GM19328 (cell line): Measurements from ENCODE around the gene TLL2.
A peak's percentile ranks its signal among the peaks of the same experiment; 100 is the strongest.

Source experiments
- ATAC-seq: cut with Tn5 transposase; IDR thresholded peaks from one replicate; pipeline ENCODE4 v1.9.1; 2021; ENCODE audit warnings: mild to moderate bottlenecking, moderate library complexity; ENCODE audit not compliant: unreplicated experiment

Gene TLL2

DNA sequence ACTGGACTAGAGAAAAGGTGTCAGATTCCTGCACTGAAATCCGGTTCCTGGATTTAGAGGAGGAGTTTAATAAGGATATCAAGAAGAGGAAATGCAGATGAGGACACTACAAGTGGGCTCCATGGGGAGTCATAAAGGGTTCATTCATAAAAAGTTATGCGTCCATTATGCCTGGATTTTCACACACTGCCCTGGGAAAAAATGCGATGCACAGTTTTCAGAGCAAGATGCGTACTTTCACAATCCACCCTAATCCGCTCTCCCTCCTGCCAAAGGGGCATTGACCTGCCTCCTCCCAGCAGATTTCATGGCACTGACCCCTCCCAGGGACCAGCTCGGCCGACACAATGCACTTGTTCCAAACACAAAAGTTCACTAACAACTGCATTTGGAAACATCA is 112.7 kb downstream of the TLL2 start:
- no peak for ATAC-seq

DNA sequence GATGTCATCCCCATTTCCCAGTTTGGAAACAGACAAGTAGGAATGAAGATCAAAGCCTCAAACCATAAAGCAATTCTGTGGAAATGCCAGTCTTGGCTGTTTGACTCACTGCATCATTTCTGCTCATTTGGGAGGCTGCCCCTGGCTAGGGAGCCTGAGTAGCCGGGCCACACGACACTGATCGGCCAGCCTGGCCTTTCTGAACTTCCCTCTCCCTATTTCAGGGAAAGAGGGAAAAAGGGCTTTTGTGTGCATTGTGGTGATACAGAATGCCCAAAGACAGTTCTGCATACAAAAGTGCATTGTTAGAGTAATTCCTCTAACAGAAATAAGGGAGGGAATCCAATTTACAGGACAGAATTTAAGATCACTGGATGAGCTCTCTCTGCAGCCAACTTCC is 113.3 kb downstream of the TLL2 start:
- ATAC-seq: no peak

DNA sequence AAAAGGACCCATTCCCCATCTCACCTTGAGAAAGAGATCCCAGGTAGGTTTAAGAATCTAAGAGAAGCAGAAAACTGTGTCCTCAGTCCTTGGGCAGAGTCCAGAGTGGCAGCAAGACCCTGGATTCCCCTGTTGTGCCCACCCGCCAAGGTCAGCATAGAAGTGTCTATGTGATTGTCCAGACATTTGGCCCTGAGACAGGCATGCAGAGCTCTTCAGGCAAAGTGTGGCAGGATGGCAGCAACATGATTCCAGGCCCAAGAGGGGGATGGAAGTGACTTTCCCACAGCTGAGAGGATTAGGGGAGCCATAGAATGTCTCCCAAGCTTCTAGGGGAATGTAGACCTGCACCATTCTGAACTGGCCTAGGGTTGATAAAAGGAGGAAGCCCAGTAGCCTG is 115.8 kb downstream of the TLL2 start:
- ATAC-seq: no peak

DNA sequence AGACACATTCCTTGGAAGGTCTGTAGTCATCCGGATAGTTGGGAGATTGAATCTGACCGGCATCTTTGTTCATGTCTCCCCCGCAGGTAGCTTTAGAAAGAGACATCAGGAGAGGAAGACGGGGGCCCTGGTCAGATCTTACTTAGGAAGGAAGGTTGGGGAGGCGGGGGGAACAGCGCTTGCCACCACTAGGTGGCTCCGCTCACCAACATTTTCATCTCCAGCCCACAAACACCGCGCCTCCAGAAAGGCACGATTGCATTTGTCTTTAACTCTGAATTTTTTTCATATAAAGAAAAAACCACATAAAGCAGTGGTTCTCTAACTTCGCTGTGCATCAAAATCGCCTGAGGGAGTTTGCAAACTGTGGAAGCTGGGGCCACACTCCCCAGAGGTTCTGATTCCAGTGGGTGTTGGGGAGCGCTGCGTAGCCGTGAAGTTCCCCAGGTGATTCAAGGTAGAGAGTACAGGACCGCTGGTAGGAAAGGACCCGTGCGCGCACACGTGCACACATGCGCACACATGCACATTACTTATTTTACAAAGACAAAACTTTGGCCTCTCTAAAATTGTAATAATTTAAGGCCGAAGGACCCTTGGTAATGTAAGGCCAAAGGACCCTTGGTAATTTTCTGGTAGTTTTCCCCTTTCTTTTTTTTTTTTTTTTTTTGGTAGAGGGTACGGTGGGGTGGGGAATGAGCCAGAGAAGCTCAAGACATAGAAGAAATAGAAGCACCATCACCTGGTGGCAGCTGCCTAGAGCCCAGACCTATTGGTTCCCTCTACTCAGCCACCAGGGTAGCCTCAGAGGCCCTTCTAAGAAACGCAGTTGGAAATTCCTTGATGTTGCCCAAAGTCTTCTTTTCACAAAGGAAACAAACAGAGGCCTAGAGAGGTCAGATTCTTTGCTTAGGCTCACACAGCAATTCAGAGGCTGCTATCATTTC is 117.5 kb downstream of the TLL2 start:
- ATAC-seq: no peak

DNA sequence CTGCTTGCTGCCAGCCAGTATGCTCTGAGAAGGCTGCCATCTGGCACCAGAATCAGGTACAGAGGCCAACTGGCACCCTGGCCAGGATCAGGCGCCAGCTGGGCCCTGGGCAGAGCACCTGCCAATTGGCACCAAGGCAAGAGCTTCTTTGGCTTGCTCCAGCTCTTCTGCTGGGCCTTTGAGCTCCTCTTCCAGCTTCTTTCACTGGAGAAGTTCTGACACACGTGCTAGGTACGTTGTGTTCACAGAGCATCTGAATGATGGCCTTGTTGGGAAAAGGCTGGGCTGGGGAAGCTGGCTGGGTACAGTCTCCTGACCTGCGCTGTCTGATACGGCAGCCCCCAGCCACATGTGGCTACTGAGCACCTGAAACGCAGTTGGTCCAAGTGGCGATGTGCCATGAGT is 123.3 kb downstream of the TLL2 start:
- ATAC-seq: no peak

DNA sequence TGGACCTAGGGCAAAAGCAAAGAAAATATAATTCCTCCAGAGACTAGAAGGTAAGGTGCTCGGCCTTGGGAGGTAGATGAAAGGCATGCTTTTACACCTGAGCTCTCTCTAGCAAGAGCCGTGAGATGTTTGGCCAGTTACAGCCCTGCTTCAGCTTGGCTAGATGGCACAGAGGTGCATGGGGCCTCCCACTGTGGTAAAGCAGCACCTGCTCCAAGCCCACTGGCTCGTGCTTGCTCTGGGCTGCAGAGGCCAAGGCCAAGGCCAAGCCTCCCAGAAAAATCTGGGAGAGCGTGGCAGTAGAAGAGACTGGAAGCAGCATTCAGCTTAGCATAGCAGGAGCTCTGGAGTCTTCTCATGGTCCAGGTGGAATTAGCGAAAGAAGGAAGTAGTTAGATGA is 123.9 kb downstream of the TLL2 start:
- no peak for ATAC-seq

DNA sequence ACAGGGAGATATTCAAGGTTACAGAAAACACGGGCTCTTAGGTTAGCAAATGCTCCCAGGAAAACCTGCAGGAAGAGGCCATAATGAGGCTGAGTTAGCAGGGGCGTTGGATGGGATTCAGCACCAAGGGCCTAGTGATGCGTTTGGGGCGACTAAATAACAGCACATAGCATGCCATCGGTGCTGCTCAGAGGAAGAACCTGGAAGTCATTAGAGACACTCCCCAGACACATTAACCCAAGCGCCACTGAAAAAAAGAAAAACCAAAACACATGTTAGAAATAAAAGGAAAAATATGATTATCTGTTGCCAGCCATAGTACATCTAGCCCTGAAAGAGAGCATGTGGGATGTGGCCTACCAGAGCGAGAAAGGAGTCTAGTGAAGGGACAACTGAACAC is 126.1 kb downstream of the TLL2 start:
- no peak for ATAC-seq

DNA sequence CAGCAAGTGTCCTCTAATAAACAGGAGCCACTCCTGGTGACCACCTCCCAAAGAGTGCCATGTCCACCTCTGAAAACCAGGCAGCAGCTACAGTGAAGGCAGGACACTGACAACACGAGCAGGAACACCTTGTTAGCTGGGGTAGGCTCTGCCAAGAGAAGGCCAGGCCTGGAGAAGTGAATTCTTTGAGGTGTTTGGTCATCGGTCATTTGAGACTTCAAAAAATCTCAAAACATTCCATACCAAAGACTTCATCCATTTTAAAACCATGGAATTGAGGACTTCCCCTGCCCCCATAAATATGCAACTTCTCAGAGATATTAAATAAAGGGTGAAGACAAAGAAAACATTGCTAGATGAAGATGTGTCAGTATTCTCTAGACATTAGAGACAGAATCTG is 126.6 kb downstream of the TLL2 start:
- ATAC-seq: no peak

DNA sequence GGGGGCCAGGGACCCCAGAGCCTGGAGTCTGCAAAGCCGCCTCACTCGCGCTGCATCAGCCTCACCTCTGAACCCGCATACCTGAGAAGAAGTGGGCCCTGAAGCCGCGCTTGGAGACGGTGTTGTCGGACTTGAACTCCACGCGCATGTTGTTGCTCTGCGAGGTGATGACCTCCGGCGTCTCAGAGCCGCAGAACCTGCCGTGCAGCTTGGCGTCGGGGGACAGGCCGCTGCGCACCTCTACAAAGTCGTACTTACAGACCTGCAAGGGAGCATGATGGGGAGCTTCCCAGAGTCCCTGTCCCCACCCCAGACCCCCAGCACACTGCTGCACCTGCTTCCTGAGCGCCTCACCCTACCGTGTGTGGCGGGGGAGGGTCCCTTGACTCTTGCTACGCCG is 129.2 kb downstream of the TLL2 start:
- no peak for ATAC-seq

DNA sequence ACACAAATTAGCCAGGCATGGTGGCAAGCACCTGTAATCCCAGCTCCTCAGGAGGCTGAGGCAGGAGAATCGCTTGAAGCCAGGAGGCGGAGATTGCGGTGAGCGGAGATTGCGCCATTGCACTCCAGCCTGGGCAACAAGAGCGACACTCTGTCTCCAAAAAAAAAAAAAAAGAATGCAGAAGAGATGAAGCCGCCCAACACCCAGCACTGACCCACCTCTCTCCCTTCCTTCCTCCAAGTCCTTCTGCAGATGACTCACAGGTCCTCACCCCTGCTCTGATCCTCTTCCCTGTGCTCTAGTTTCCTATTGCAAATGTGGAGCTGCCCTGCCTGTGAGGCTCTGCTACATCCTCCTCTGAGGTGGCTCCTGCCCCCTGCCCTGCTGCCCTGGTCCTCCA is 132.9 kb downstream of the TLL2 start:
- no peak for ATAC-seq

DNA sequence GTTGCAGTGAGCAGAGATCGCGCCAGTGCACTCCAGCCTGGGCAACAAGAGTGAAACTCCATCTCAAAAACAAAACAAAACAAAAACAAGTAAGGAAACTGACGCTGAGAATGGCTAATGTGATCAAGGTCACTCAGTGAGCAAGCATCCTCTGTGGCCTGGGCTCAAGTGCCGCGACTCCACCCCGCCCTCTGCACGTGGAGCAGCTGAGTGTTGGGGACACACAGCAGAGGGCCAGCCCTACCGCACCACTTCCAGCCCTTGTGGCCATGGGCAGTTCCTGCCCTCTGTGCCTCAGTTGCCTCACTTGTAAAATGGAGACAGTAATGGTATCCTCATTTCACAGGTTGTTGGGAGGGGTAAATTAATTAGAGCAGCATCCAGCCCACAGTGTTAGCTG is 134.0 kb downstream of the TLL2 start:
- ATAC-seq: no peak

DNA sequence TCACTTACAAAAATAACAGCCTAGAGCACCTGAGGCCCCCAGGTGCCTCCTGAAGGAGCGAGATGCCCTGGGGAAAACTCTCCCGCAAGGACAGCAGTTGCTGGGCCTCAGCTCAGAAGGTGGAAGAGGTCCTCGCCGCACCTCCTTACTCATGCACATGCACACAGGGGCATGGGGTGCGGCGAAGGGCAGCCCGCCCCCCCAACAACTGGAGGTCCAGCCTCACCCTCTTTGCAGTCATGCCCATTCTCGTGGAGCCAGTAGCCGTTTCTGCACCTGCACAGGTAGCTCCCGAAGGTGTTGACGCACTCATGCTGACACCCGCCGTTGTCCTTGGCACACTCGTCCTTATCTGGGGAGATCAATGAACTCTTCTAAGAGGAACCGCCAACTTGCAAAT is 135.0 kb downstream of the TLL2 start:
- ATAC-seq: no peak

DNA sequence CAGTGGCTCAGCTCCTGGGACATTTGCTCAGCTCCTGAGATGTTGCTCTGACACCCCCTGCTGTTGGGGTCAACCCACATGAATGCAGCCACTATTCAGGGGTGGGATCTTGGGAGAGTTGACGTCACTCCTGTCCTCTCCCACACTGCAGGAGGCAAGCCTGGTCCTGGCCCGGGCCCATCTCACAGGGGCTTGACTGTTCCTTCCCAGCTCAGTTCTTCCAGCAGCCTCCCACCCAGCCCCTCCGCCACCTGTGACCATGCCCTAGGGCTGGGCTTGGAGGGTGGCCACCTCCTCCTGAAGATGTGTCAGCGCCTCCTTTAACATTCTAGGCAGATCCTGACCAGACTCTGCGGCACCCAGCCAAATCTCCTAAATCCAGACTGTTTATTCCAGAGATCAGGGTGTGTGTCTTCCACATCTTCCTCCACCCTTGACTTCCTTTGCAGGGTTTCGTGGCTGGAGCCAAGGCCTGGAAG is 135.9 kb downstream of the TLL2 start:
- no peak for ATAC-seq

DNA sequence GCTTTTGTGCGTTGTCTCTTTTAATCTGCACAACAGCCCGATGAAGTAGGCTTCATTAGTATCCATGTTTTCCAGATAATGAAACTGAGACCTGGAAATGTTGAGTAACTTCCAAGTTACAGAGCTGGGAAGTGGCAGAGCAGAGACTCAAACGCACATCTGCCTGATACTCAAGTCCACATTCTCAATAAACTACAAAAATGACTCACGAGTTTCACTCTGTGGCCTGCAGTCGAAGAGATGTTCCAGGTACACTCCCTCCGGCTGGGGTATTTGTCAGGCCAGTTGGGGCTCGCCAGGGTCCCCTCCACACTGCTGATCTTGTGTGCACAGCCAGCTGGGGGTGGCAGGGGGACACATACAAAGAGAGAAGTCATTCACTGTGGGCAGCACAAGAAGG is 137.2 kb downstream of the TLL2 start:
- no peak for ATAC-seq

DNA sequence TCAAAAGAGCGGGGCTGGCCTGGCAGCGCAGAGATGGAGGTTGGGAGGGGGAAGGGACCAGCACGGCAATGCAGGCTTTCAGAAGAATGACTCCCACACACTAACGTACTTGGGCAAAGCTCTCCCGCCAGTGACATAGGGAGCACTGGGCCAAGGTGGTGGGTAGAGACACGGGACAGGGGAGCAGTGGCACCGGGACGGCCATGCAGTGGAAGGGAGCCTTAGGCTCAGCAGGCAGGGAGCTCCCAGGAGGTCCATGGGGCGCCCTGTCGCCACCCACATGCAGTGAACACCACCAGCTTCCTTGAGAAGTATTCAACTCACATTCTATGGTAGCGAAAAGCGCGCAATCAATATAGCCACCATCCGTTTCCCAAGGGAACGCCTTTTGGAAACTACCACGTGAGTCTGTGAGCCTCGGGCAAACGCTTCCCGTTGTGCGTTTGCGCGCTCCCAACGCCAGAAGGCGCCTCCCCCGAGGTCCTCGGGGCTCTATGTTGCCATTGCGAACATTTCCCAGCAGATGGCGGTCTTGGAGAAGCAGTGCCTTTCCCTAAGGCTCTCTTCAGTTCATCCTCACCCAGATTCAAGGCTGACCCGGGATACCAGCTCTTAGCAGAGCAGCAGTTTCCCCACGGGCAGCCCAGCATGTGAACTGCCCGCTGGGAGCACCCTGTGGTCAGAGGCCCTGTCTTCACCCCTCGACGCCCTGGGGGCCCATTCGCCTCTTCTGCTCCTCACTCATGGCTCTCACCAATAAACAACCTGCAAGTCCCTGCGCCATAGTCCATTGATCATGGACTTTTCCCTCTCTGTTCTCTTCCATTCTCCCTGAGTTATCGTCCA is 138.5 kb downstream of the TLL2 start:
- ATAC-seq: peak; percentile 76

DNA sequence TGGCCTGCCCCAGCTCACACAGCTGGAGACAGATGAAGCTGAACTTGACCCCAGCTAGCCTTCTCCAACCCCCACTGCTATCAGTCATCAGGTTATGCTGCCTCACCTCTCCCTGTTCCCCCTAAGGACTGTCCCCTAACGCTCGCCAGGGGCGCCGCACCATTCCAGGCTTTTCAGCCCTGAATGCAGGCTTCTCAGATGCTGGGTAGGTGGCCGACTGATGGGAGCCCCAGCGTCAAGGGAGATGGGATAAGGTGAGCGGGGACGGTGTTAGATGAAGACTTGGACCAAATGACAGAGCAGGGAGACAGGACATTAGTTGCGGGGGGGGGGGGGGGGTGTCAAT is 139.1 kb downstream of the TLL2 start:
- no peak for ATAC-seq

DNA sequence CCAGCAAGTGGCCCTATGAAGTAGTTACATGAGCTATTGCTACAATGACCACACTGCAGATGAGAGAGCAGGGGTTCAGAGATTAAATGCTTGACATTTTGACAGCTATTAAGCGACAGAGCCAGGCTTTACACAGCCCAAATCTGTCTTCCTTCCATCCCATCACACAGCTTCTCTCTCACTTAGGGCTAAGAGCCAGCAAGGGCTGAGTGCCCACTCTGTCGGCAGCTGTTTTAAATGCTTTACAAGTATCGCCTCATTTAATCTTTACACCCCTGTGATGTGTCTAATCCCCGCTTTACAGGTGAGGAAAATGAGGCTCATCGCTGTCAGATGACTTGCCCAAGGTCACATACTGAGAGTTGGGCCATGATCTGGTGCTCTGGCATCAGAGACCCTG is 139.7 kb downstream of the TLL2 start:
- no peak for ATAC-seq

DNA sequence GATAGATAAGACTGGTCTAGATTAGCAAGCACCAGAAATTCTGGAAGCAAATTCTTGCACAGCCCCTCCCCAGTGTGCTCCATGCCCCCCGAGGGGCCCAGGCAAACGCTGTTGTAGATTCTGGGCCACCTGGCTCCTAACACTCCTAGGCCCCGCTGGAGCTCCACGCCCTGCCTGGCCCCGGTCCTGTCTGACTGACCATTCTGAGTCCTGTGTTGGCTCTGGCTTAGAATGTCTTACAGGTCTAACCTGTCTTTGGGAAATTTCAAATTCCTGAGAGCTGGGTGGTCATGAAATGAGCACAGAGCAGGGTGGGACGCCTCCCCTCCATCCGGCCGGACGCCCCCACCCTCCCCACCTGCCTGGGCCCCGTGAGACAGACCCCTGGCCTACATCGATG is 142.4 kb downstream of the TLL2 start:
- no peak for ATAC-seq

DNA sequence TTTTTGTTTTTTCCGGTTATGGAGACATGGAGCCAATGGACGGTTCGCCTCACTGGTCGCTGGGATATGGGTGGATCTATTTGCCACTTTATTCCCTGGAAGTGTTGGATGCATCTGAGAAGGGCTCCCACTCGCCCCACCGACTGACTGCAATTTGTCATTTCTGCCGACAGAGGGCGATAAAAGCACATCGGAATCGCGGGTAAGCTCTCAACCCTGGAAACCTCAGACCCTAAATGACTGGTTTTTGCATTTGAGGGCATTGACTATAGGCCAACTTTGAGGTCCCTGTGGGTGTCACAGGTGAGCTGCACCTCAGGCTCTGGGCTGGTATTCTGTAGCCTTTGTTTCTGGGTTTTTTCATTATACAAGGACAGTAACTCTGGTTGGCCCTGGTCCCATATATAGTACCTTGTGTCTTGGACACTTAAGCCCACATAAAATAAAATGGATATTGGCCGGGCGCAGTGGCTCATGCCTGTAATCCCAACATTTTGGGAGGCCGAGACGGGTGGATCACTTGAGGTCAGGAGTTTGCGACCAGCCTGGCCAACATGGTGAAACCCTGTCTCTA is 143.1 kb downstream of the TLL2 start:
- ATAC-seq: no peak

DNA sequence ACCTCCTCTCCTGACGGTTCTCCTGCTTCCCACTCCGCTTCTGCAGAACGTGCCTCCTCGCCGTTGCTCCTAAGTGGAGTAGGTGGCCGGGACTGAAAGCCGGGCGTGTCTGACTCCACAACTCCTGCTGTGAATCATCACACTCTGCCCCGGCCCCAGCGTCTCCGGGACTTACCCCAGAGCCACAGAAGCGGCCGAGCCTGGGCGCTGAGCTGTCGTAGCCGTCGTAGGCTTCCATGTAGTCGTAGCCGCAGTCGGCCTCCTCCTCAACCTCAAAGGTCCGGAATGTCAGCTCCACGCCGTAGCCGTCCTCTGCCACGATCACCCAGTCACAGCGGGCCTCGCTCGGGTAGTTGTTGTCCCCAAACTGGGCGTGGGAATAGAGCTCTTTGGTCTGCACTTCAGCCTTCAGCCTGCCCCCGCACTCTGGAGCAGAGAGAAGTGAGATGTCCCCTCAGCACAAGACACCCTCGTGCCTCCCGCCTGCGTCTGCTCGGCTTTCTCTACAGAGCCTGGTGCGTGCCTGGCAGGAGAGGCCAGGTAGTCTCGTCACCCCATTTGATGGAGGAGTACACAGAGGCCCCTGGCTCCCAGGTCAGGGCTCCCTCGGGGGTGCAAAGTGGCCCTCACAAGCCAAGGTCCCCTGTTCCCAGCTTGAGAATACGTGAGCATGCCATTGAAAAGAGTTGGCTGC is 143.7 kb downstream of the TLL2 start:
- no peak for ATAC-seq

DNA sequence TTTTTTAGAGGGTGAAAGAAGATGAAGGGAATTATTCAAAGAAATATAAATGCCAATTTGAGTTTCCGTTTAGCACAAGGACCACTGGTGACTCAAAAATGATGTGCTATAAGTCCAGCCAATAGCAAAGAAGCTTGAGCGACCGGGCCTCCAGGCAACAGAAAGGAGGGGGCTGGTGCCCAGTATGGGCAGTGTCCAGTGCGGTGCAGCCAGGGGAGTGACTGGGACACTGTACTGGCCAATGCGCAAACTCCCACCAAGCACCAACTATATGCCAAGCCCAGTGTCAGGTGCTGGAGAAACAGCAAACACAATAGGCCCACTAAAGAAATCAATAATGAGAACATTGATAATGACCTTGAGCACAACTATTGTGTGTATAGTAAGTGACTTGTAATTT is 144.8 kb downstream of the TLL2 start:
- no peak for ATAC-seq
